ENCODE measurements around the gene CYB561D2. TPM values are rescaled to one million over a fixed set of nuclear protein-coding genes. Genes with fewer than 3 reads are reported as not detected.

The CYB561D2 gene
- total RNA-seq, 1 experiment from 2014 or later = 9.5 TPM

GRCh38 chr3:50395070-50395860 lies 44.6 kb downstream of the CYB561D2 start:
- TF ChIP-seq ZNF274 (IDR thresholded peaks at IDR 0.05; ENCODE audit: low read depth, low read length) (no peak), SIN3A (IDR thresholded peaks at IDR 0.05; ENCODE audit: low read depth) (no peak), EGR1 (IDR thresholded peaks at IDR 0.05; ENCODE audit: low read depth) (no peak), EZH2phosphoT487 (IDR thresholded peaks at IDR 0.05; ENCODE audit: borderline replicate concordance) (no peak), YY1 (IDR thresholded peaks at IDR 0.05; ENCODE audit: extremely low read depth, insufficient replicate concordance, low read depth, low read length) (no peak), POLR2AphosphoS5 (IDR thresholded peaks at IDR 0.05; ENCODE audit: low read depth, low read length) (no peak), CEBPB (IDR thresholded peaks at IDR 0.05; ENCODE audit: low read depth) (no peak), REST (IDR thresholded peaks at IDR 0.05; ENCODE audit: low read depth) (no peak), RAD21 (IDR thresholded peaks at IDR 0.05; ENCODE audit: low read depth) (no peak), SP1 (IDR thresholded peaks at IDR 0.05; ENCODE audit: low read depth) (no peak), SRF (IDR thresholded peaks at IDR 0.05; ENCODE audit: low read depth) (no peak), TCF7L2 (IDR thresholded peaks at IDR 0.05; ENCODE audit: borderline replicate concordance, extremely low read depth, insufficient read depth, insufficient read length) (no peak), POLR2A (IDR thresholded peaks at IDR 0.05; ENCODE audit: borderline replicate concordance, extremely low read depth, insufficient read depth, insufficient read length) (no peak), FOSL1 (IDR thresholded peaks at IDR 0.05; ENCODE audit: low read depth) (no peak), EZH2 (IDR thresholded peaks at IDR 0.05) (no peak), ZFX (IDR thresholded peaks at IDR 0.05) (no peak)
- Histone ChIP-seq H3K9me3 (ENCODE audit: control insufficient read depth in 1 of 2, insufficient read depth in 1 of 2, low read depth in 1 of 2, low read length in 2 of 2) (no peaks in the 10 kb centered on the region), H3K4me1 (ENCODE audit: control insufficient read depth in 1 of 2, insufficient read depth in 2 of 2, low read length in 2 of 2) (peaks cover 3 to 45% of the 10 kb centered on the region in 2 experiments; a peak in 3 of 4 replicates), H3K4me2 (ENCODE audit: low read length) (no peak overlapping the region), H3K9ac (ENCODE audit: low read length) (no peak overlapping the region), H3K27ac (ENCODE audit: low read depth, low read length) (no peak overlapping the region), H3K79me2 (ENCODE audit: insufficient read depth, low read length) (no peaks in the 10 kb centered on the region), H2AFZ (ENCODE audit: low read depth, low read length, poor library complexity, severe bottlenecking) (no peak overlapping the region), H3K4me3 (replicated peaks in 1 of 2; ENCODE audit: low read depth in 1 of 2, low read length in 2 of 2) (no peak overlapping the region), H4K20me1 (ENCODE audit: insufficient read depth) (no peaks in the 10 kb centered on the region), H3K9me2 (ENCODE audit: insufficient read depth) (no peaks in the 10 kb centered on the region), H3K36me3 (ENCODE audit: control insufficient read depth in 1 of 2, insufficient read depth in 2 of 2, low read length in 2 of 2) (no peaks in the 10 kb centered on the region), H3K27me3 (ENCODE audit: insufficient read depth, low read length) (no peaks in the 10 kb centered on the region)
- RAD21 ChIA-PET (ENCODE audit: low non-redundant PET in 1 of 2, low total read pairs in 2 of 2, uncharacterized antibody in 2 of 2, unreplicated experiment in 2 of 2) = no interaction called here
- CTCF ChIA-PET = no interaction called here
- ATAC-seq (no peak), DNase-seq (ENCODE audit: low read depth, low spot score) (no peak)
- intact Hi-C loops (cut with micrococcal nuclease) = no loop called here
- BruUV-seq (replicated peaks) = no TSS peak
- POLR2A ChIA-PET = interaction anchor here (1.4 kb wide), 1 partner anchor 9 kb away, joined by 3 read pairs; no protein-coding TSS in a partner anchor

Measured in HCT116 (cell line).